Activated gamma-delta T cell (primary cell): ENCODE results near the gene LYRM9.
"Not testable (repeated sequence)": the region's sequence is repeated elsewhere in the genome, so short reads cannot be mapped to it uniquely, and the experiment has no call there.

Experiments
- DNase-seq: peaks from one replicate; lab custom pipeline; 2025; lab: John Stamatoyannopoulos, UW

Gene LYRM9

GRCh38 chr17:27873746-27874145 is 19.4 kb downstream of the LYRM9 start:
- DNase-seq: no peak

- DNase-seq: no peak
Observed at GRCh38 chr17:27873211-27873610, 20.0 kb downstream of the LYRM9 start.

- no peak for DNase-seq
Observed at GRCh38 chr17:27872776-27873175, 20.4 kb downstream of the LYRM9 start.

GRCh38 chr17:27871407-27871806 is 21.8 kb downstream of the LYRM9 start:
- DNase-seq: no peak

- DNase-seq: no peak
Observed at GRCh38 chr17:27870345-27870744, 22.8 kb downstream of the LYRM9 start.

GRCh38 chr17:27868565-27868964 is 24.6 kb downstream of the LYRM9 start:
- no peak for DNase-seq

GRCh38 chr17:27862840-27863239 is 30.3 kb downstream of the LYRM9 start:
- DNase-seq: no peak

GRCh38 chr17:27862004-27862403 is 31.2 kb downstream of the LYRM9 start:
- no peak for DNase-seq

- DNase-seq: no peak
Observed at GRCh38 chr17:27860971-27861664, 32.0 kb downstream of the LYRM9 start.

GRCh38 chr17:27858621-27859305 is 34.4 kb downstream of the LYRM9 start:
- no peak for DNase-seq

GRCh38 chr17:27856676-27857432 is 36.3 kb downstream of the LYRM9 start:
- no peak for DNase-seq

- no peak for DNase-seq
Observed at GRCh38 chr17:27855454-27855853, 37.7 kb downstream of the LYRM9 start.

- DNase-seq: no peak
Observed at GRCh38 chr17:27854163-27854562, 39.0 kb downstream of the LYRM9 start.

- DNase-seq: no peak
Observed at GRCh38 chr17:27853091-27853490, 40.1 kb downstream of the LYRM9 start.

- DNase-seq: no peak
Observed at GRCh38 chr17:27849474-27850185, 43.5 kb downstream of the LYRM9 start.

GRCh38 chr17:27848931-27849330 is 44.2 kb downstream of the LYRM9 start:
- DNase-seq: no peak

- not testable (repeated sequence) for DNase-seq
Observed at GRCh38 chr17:27846808-27847307, 46.3 kb downstream of the LYRM9 start.

- DNase-seq: peak; percentile 28
Observed at GRCh38 chr17:27846042-27846655, 47.0 kb downstream of the LYRM9 start.

- DNase-seq: no peak
Observed at GRCh38 chr17:27845264-27846041, 47.7 kb downstream of the LYRM9 start.

- DNase-seq: no peak
Observed at GRCh38 chr17:27840688-27841087, 52.5 kb downstream of the LYRM9 start.

GRCh38 chr17:27840406-27840678 is 52.8 kb downstream of the LYRM9 start:
- DNase-seq: not testable (repeated sequence)
